Liver (tissue), 9 donors: Measurements from ENCODE around the gene GRIK2. TPM values are rescaled to one million over a fixed set of nuclear protein-coding genes. Genes with fewer than 3 reads are reported as not detected.

Experiments used
- DNase-seq: peaks from one replicate; pipeline ENCODE4 v3.0.0-alpha.2; 2017; ENCODE audit warnings: low spot score
- H3K27ac ChIP-seq, 2 donors: one replicate each; pipeline ENCODE4 v1.7.0; 2013; ENCODE audit warnings: inconsistent platforms in 2 of 2, low read length in 2 of 2, control low read depth in 1 of 2, low read depth in 1 of 2, mild to moderate bottlenecking in 1 of 2
- H3K27me3 ChIP-seq, 4 donors: one replicate each; pipeline versions ENCODE4 v1.6.1 to v1.7.0; 2013; ENCODE audit warnings: low read length in 3 of 4, inconsistent platforms in 1 of 4, mild to moderate bottlenecking in 1 of 4, moderate library complexity in 1 of 4; ENCODE audit not compliant: control insufficient read depth in 4 of 4, insufficient read depth in 4 of 4
- H3K36me3 ChIP-seq, 4 donors: one replicate each; pipeline versions ENCODE4 v1.6.1 to v1.7.0; 2013; ENCODE audit warnings: low read length in 3 of 4, mild to moderate bottlenecking in 3 of 4, low read depth in 1 of 4, moderate library complexity in 1 of 4; ENCODE audit not compliant: control insufficient read depth in 4 of 4, insufficient read depth in 3 of 4
- H3K4me1 ChIP-seq, 4 donors: one replicate each; pipeline versions ENCODE4 v1.6.1 to v1.7.0; 2013; ENCODE audit warnings: low read length in 3 of 4, mild to moderate bottlenecking in 3 of 4, moderate library complexity in 1 of 4; ENCODE audit not compliant: control insufficient read depth in 4 of 4, insufficient read depth in 4 of 4
- H3K4me3 ChIP-seq, 3 donors: one replicate each; pipeline versions ENCODE4 v1.6.1 to v1.7.0; 2013; ENCODE audit warnings: low read length in 3 of 3, control low read depth in 1 of 3, low read depth in 1 of 3, mild to moderate bottlenecking in 1 of 3
- H3K9ac ChIP-seq, 2 donors: one replicate each; pipeline ENCODE4 v1.7.0; 2013; ENCODE audit warnings: low read length in 2 of 2, mild to moderate bottlenecking in 2 of 2, moderate library complexity in 2 of 2, control low read depth in 1 of 2, low read depth in 1 of 2
- H3K9me3 ChIP-seq, 4 donors: one replicate each; pipeline versions ENCODE4 v1.6.1 to v1.7.0; 2013; ENCODE audit warnings: low read length in 3 of 4; ENCODE audit not compliant: control insufficient read depth in 4 of 4
- ATF3 ChIP-seq: IDR thresholded peaks from 2 replicates; pipeline ENCODE4 v1.6.1; 2016; ENCODE audit warnings: antibody characterized with exemption
- EGR1 ChIP-seq, 2 donors: IDR thresholded peaks; 2 replicates each; pipeline ENCODE4 v1.6.1; 2016 to 2018; ENCODE audit warnings: antibody characterized with exemption in 2 of 2, low read depth in 2 of 2
- FOXA1 ChIP-seq: IDR thresholded peaks from 2 replicates; pipeline ENCODE4 v1.6.1; 2016; ENCODE audit warnings: antibody characterized with exemption
- FOXA2 ChIP-seq: IDR thresholded peaks from 2 replicates; pipeline ENCODE4 v1.6.1; 2016; ENCODE audit warnings: antibody characterized with exemption
- GABPA ChIP-seq, 2 donors: IDR thresholded peaks in 1 of 2; conservative IDR thresholded peaks in 1 of 2; 2 replicates each; pipeline ENCODE4 v1.6.1; 2016; ENCODE audit warnings: antibody characterized with exemption in 2 of 2, mild to moderate bottlenecking in 1 of 2, moderate library complexity in 1 of 2
- HNF4A ChIP-seq, 2 donors: conservative IDR thresholded peaks; 2 replicates each; pipeline ENCODE4 v1.6.1; 2016; ENCODE audit warnings: antibody characterized with exemption in 2 of 2, mild to moderate bottlenecking in 2 of 2
- HNF4G ChIP-seq: IDR thresholded peaks from 2 replicates; pipeline ENCODE4 v1.6.1; 2016; ENCODE audit warnings: antibody characterized with exemption
- JUND ChIP-seq, 2 donors: IDR thresholded peaks; 2 replicates each; pipeline ENCODE4 v1.6.1; 2016; ENCODE audit warnings: antibody characterized with exemption in 2 of 2
- NR2F2 ChIP-seq: IDR thresholded peaks from 2 replicates; pipeline ENCODE4 v1.6.1; 2016; ENCODE audit warnings: antibody characterized with exemption
- RAD21 ChIP-seq, 2 donors: IDR thresholded peaks; 2 replicates each; pipeline ENCODE4 v1.6.1; 2016; ENCODE audit warnings: antibody characterized with exemption in 2 of 2, mild to moderate bottlenecking in 2 of 2
- REST ChIP-seq: IDR thresholded peaks from 2 replicates; pipeline ENCODE4 v1.6.1; 2016; ENCODE audit warnings: antibody characterized with exemption, mild to moderate bottlenecking
- RXRA ChIP-seq, 2 donors: IDR thresholded peaks; 2 replicates each; pipeline ENCODE4 v1.6.1; 2017 to 2018; ENCODE audit warnings: antibody characterized with exemption in 2 of 2, mild to moderate bottlenecking in 1 of 2
- SP1 ChIP-seq: IDR thresholded peaks from 2 replicates; pipeline ENCODE4 v1.6.1; 2018; ENCODE audit warnings: antibody characterized with exemption, mild to moderate bottlenecking
- TAF1 ChIP-seq: conservative IDR thresholded peaks from 2 replicates; pipeline ENCODE4 v1.6.1; 2016; ENCODE audit warnings: antibody characterized with exemption, mild to moderate bottlenecking
- YY1 ChIP-seq: IDR thresholded peaks from 2 replicates; pipeline ENCODE4 v1.6.1; 2016; ENCODE audit warnings: antibody characterized with exemption, mild to moderate bottlenecking
- ZBTB33 ChIP-seq: IDR thresholded peaks from 2 replicates; pipeline ENCODE4 v1.6.1; 2016; ENCODE audit warnings: antibody characterized with exemption
- WGBS: extraction: QIAGEN DNeasy Blood & Tissue Kit; methylation state at CpG from one replicate; pipeline ENCODE4 v1.1.7; 2013; 5-methylcytosine and 5-hydroxymethylcytosine counted together
- polyA plus RNA-seq, 2 donors: library from polyadenylated mRNA; stranded (reverse) in 1 of 2; unstranded in 1 of 2; fragments of 200-250 nt in 1 of 2; fragments of >200 nt in 1 of 2; fragmentation: Nextera tagmentation in 1 of 2; extraction: Ambion mirVana in 1 of 2; gene quantifications; one replicate each; pipeline versions ENCODE4 v1.2.1 to v1.2.3, GENCODE V29; 2013 to 2015
- total RNA-seq, 2 donors: library from RNA; depleted of rRNA; stranded (reverse); fragments of >200 nt; gene quantifications; one replicate each; pipeline ENCODE4 v1.2.3, GENCODE V29; 2014
- donor health status: healthy.
- donor health status: healthy.
- donor health status: healthy.
- donor health status: healthy.
- donor health status: healthy.

The GRIK2 gene
- total and polyA plus RNA-seq, 4 donors, result 0.02 to 0.17 (median 0.05) TPM

GRCh38 chr6:101400326-101401135, 7.0 kb downstream of the GRIK2 start:
- Histone ChIP-seq H3K27ac (no peak overlapping the region), H3K4me3 (no peak overlapping the region), H3K36me3 (no peaks in the 10 kb centered on the region), H3K4me1 (peaks cover 0 to 4% (median 0%) of the 10 kb centered on the region in 4 donors), H3K9me3 (peaks cover 0 to 3% (median under 1%) of the 10 kb centered on the region in 4 donors), H3K9ac (no peak overlapping the region), H3K27me3 (peaks cover 3 to 17% (median 10%) of the 10 kb centered on the region in 4 donors)
- no peak for TF ChIP-seq ATF3
- TF ChIP-seq RAD21 (IDR thresholded peaks at IDR 0.05), result no peak
- no peak for TF ChIP-seq TAF1
- TF ChIP-seq ZBTB33, result no peak
- no peak for TF ChIP-seq EGR1 (IDR thresholded peaks at IDR 0.05; ENCODE audit: low read depth in 2 of 2)
- TF ChIP-seq RXRA (IDR thresholded peaks at IDR 0.05), result no peak
- no peak for TF ChIP-seq YY1
- TF ChIP-seq HNF4A (conservative IDR thresholded peaks at IDR 0.05), result no peak
- TF ChIP-seq FOXA1, result no peak
- TF ChIP-seq GABPA (IDR thresholded peaks at IDR 0.05 in 1 of 2, conservative IDR thresholded peaks at IDR 0.05 in 1 of 2), result no peak
- no peak for TF ChIP-seq NR2F2
- TF ChIP-seq HNF4G, result no peak
- WGBS, result 25% methylated on average over 10 of the region's 10 CpGs
- DNase-seq, result no peak

- Histone ChIP-seq H3K27ac (no peak overlapping the region), H3K27me3 (peaks cover 3 to 17% (median 10%) of the 10 kb centered on the region in 4 donors), H3K4me1 (peaks cover 0 to 4% (median 0%) of the 10 kb centered on the region in 4 donors), H3K9me3 (peaks cover 0 to 3% (median under 1%) of the 10 kb centered on the region in 4 donors), H3K4me3 (no peak overlapping the region), H3K9ac (no peak overlapping the region), H3K36me3 (no peaks in the 10 kb centered on the region)
- WGBS, result 31% methylated on average over 10 of the region's 10 CpGs
- TF ChIP-seq RXRA (IDR thresholded peaks at IDR 0.05), result no peak
- TF ChIP-seq YY1, result no peak
- no peak for TF ChIP-seq JUND (IDR thresholded peaks at IDR 0.05)
- no peak for DNase-seq
Observed at GRCh38 chr6:101401171-101401570, 7.7 kb downstream of the GRIK2 start.

- TF ChIP-seq REST (no peak), ATF3 (no peak), TAF1 (no peak), YY1 (no peak), ZBTB33 (no peak), RXRA (IDR thresholded peaks at IDR 0.05) (no peak), FOXA2 (no peak), SP1 (no peak), HNF4A (conservative IDR thresholded peaks at IDR 0.05) (no peak)
- Histone ChIP-seq H3K9me3 (peaks cover 0 to 3% (median under 1%) of the 10 kb centered on the region in 4 donors), H3K36me3 (no peaks in the 10 kb centered on the region), H3K9ac (no peak overlapping the region), H3K27ac (no peak overlapping the region), H3K4me3 (no peak overlapping the region), H3K4me1 (peaks cover 0 to 4% (median 0%) of the 10 kb centered on the region in 4 donors), H3K27me3 (peaks cover 3 to 17% (median 10%) of the 10 kb centered on the region in 4 donors)
- no peak for DNase-seq
- WGBS, result 3% methylated on average over 50 of the region's 50 CpGs
Observed at GRCh38 chr6:101401792-101402621, 8.5 kb downstream of the GRIK2 start.
